Measurements from ENCODE around the gene NPFF. TPM values are rescaled to one million over a fixed set of nuclear protein-coding genes. Genes with fewer than 3 reads are reported as not detected.
A peak's percentile ranks its signal among the peaks of the same experiment; 100 is the strongest.

Gene NPFF
- total RNA-seq, 1 donor: not detected

DNA sequence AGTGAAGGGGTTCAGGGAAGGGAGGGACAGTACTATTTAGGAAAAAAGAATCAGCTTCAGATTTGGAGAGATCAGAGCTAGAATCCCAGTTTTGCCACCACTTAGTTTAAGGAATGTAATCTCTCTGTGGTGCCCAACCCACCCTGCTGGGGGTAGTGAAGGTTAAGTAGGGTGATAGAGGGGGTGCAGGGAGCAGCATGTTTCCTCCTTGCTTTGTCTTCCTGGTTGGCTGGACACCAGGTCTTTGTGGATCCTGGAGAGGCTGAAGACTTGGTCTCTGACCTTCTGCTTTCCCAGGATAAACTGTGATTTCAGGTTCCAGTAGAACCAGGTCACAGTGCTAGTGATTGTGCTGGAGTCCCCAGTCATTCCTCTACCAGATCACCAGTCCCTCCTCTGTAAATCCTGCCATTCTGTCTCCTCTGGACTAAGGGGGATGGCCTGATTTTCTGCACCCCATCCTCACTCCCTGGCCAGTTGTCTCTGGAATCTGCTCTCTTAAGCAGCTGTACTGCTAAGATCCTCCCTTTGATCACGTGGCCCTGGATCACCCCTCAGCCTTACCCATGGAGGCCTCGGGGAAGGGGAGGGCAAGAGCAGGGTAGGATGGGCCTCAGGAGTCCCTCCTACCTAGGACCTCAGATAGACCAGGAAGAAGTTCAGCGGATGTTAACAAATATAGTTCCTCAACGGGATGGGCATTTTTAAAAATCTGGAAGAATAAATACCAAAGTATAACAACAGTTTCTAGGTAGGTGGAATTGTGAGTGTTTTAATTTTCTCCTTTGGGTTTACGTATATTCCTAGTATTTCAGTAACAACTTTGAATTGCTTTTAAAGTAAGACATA lies 11.2 kb downstream of the NPFF start:
- Histone ChIP-seq H3K79me2 (ENCODE audit: insufficient read depth, low read length) (peaks cover 62% of the 10 kb centered on the region), H3K27ac (ENCODE audit: low read depth, low read length) (peak overlapping the region; percentile 17), H2AFZ (ENCODE audit: low read length) (no peak overlapping the region), H3K9me3 (ENCODE audit: low read depth, low read length) (no peaks in the 10 kb centered on the region), H3K4me3 (ENCODE audit: insufficient read depth, low read length) (no peak overlapping the region), H3K4me2 (ENCODE audit: insufficient read depth, low read length) (peak overlapping the region; percentile 6), H3K36me3 (ENCODE audit: insufficient read depth, low read length) (peaks cover 4% of the 10 kb centered on the region), H3K27me3 (ENCODE audit: insufficient read depth, low read length) (no peaks in the 10 kb centered on the region), H4K20me1 (ENCODE audit: insufficient read depth, low read length) (no peaks in the 10 kb centered on the region), H3K4me1 (ENCODE audit: insufficient read depth, low read length) (peaks cover 37% of the 10 kb centered on the region)
- peak; percentile 78 for DNase-seq (ENCODE audit: insufficient read length, low spot score, missing footprints)
- TF ChIP-seq, protein P1, sequence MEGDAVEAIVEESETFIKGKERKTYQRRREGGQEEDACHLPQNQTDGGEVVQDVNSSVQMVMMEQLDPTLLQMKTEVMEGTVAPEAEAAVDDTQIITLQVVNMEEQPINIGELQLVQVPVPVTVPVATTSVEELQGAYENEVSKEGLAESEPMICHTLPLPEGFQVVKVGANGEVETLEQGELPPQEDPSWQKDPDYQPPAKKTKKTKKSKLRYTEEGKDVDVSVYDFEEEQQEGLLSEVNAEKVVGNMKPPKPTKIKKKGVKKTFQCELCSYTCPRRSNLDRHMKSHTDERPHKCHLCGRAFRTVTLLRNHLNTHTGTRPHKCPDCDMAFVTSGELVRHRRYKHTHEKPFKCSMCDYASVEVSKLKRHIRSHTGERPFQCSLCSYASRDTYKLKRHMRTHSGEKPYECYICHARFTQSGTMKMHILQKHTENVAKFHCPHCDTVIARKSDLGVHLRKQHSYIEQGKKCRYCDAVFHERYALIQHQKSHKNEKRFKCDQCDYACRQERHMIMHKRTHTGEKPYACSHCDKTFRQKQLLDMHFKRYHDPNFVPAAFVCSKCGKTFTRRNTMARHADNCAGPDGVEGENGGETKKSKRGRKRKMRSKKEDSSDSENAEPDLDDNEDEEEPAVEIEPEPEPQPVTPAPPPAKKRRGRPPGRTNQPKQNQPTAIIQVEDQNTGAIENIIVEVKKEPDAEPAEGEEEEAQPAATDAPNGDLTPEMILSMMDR (IDR thresholded peaks at IDR 0.05; ENCODE audit: extremely low read depth, low read depth, low read length): no peak

DNA sequence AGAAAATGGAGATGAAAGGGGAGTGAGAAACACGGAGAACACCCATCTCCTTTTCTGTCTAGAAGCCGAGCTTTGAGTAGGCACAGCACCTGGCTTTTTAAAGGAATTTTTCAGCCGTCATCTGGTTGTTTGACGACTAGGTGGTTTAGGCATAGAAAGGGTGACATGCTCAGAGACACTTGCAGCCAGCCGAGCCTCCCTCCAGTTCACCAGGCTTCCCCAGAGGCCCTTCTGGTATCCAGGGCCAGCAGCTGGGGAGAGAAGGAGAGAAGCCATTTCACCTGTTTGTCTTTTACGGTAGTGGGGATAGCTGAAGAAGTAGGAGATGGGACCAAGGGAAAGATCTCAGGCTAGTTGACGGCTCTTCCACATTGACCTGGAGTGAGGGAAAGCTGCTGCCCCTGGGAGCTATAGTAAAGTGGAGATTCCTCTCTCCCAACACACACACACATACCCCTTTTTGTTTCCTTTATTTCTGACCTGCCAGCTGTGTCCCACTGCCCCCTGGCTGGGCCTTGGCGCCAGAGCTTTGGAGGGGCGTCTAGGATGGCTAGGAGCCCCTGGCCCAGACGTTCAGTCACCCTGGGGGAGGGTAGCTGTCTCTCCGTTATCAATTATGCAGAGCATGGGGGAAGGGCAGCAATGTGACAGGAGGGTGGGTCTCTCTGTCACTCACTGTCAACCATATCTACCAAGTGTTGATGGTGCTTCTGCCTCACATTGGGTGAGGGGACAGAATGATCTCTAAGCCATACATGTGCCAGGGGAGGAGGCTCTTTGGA lies 13.5 kb downstream of the NPFF start:
- no peaks in the 10 kb centered on the region for H4K20me1 ChIP-seq (ENCODE audit: insufficient read depth, low read length)
- no peaks in the 10 kb centered on the region for H3K9me3 ChIP-seq (ENCODE audit: low read depth, low read length)
- H3K27me3 ChIP-seq (ENCODE audit: insufficient read depth, low read length): no peaks in the 10 kb centered on the region
- TF ChIP-seq, protein P1 (IDR thresholded peaks at IDR 0.05; ENCODE audit: extremely low read depth, low read depth, low read length): no peak
- H3K4me2 ChIP-seq (ENCODE audit: insufficient read depth, low read length): peak overlapping the region; percentile 87
- H3K36me3 ChIP-seq (ENCODE audit: insufficient read depth, low read length): peaks cover 4% of the 10 kb centered on the region
- H3K79me2 ChIP-seq (ENCODE audit: insufficient read depth, low read length): peaks cover 70% of the 10 kb centered on the region
- peak overlapping the region; percentile 74 for H3K27ac ChIP-seq (ENCODE audit: low read depth, low read length)
- peaks cover 25% of the 10 kb centered on the region for H3K4me1 ChIP-seq (ENCODE audit: insufficient read depth, low read length)
- peak overlapping the region; percentile 76 for H3K4me3 ChIP-seq (ENCODE audit: insufficient read depth, low read length)
- DNase-seq (ENCODE audit: insufficient read length, low spot score, missing footprints): no peak
- H2AFZ ChIP-seq (ENCODE audit: low read length): peak overlapping the region; percentile 77

DNA sequence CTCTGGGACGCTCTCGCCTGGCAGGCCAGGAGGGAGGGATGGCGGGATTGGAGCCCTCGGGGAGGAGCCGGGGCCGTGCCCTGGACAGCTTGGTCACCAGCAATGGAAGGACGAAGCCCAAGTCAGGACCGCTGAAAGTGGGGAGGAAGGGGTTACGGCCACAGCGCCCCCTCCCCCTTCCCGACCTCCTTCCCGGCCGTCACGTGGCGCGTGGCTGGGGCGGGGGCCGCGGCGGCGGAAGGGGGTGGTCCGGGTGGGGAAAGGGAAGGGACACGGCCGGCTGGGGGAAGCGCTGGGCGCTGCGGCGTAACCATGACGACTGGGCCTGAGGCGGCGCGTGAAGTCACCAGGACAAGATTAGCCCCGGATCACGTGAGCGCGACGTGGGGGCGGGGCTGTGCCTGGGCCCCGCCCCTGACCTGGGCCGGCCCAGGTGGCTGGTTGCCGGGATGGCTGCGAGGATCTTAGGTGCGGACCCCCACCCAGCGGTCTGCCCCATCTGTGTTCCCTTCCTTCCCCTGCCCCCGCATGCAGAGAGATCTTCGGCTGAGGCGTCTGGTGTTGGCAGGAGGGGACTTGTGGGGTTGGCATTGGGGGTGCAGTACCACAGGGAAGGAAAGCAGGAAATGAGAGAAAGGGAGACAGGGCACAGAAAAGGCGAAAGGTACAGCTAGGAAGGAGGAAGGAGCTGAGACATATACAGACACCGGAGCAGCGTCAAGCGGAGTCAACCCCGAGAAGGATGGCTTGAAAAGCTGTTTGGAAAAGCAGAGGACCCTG lies 14.3 kb downstream of the NPFF start:
- H3K27me3 ChIP-seq (ENCODE audit: insufficient read depth, low read length): no peaks in the 10 kb centered on the region
- H3K79me2 ChIP-seq (ENCODE audit: insufficient read depth, low read length): peaks cover 64% of the 10 kb centered on the region
- peaks cover 6% of the 10 kb centered on the region for H3K36me3 ChIP-seq (ENCODE audit: insufficient read depth, low read length)
- TF ChIP-seq, protein P1 (IDR thresholded peaks at IDR 0.05; ENCODE audit: extremely low read depth, low read depth, low read length): no peak
- peak overlapping the region; percentile 87 for H3K4me2 ChIP-seq (ENCODE audit: insufficient read depth, low read length)
- H3K4me1 ChIP-seq (ENCODE audit: insufficient read depth, low read length): peaks cover 18% of the 10 kb centered on the region
- peak overlapping the region; percentile 77 for H2AFZ ChIP-seq (ENCODE audit: low read length)
- peaks cover 2% of the 10 kb centered on the region for H4K20me1 ChIP-seq (ENCODE audit: insufficient read depth, low read length)
- H3K27ac ChIP-seq (ENCODE audit: low read depth, low read length): peak overlapping the region; percentile 74
- no peaks in the 10 kb centered on the region for H3K9me3 ChIP-seq (ENCODE audit: low read depth, low read length)
- peak overlapping the region; percentile 76 for H3K4me3 ChIP-seq (ENCODE audit: insufficient read depth, low read length)
- peak; percentile 97 for DNase-seq (ENCODE audit: insufficient read length, low spot score, missing footprints)
